Endodermal cell (in vitro differentiated cells): Measurements from ENCODE around the gene FAM174B. TPM values are rescaled to one million over a fixed set of nuclear protein-coding genes. Genes with fewer than 3 reads are reported as not detected.

Experiments used
- DNase-seq: peaks from one replicate; pipeline ENCODE4 v3.0.0-alpha.2; 2017
- H3K27ac ChIP-seq: 2 replicates; pipeline ENCODE4 v1.5.1; 2013; ENCODE audit warnings: mild to moderate bottlenecking, low read depth, low read length, moderate library complexity
- H3K27me3 ChIP-seq: 2 replicates; pipeline ENCODE4 v1.6.1; 2013; ENCODE audit warnings: mild to moderate bottlenecking, low read length, moderate library complexity; ENCODE audit not compliant: insufficient read depth, control insufficient read depth, poor library complexity, severe bottlenecking
- H3K36me3 ChIP-seq: 2 replicates; pipeline ENCODE4 v1.7.0; 2013; ENCODE audit warnings: mild to moderate bottlenecking, low read length, moderate library complexity; ENCODE audit not compliant: control insufficient read depth, insufficient read depth
- H3K4me1 ChIP-seq: one replicate; pipeline ENCODE4 v1.7.0; 2013; ENCODE audit warnings: low read length; ENCODE audit not compliant: control insufficient read depth, insufficient read depth
- H3K4me3 ChIP-seq: 2 replicates; pipeline ENCODE4 v1.5.1; 2013; ENCODE audit warnings: mild to moderate bottlenecking, low read length, moderate library complexity
- H3K9ac ChIP-seq: 2 replicates; pipeline ENCODE4 v1.6.1; 2013; ENCODE audit warnings: mild to moderate bottlenecking, low read length, moderate library complexity; ENCODE audit not compliant: poor library complexity, severe bottlenecking; ENCODE audit errors: extremely low read depth
- H3K9me3 ChIP-seq: 2 replicates; pipeline ENCODE4 v1.6.1; 2013; ENCODE audit warnings: mild to moderate bottlenecking, low read length, moderate library complexity; ENCODE audit not compliant: control insufficient read depth
- H3K27ac Mint-ChIP-seq: 2 replicates; pipeline ENCODE4 v1.8.0; 2020; ENCODE audit warnings: mixed read lengths
- H3K27me3 Mint-ChIP-seq: 2 replicates; pipeline ENCODE4 v1.8.0; 2021; ENCODE audit warnings: mild to moderate bottlenecking, mixed read lengths; ENCODE audit not compliant: insufficient read depth
- H3K36me3 Mint-ChIP-seq: 2 replicates; pipeline ENCODE4 v1.8.0; 2020; ENCODE audit warnings: low read depth, mixed read lengths
- H3K4me1 Mint-ChIP-seq: 2 replicates; pipeline ENCODE4 v1.8.0; 2020; ENCODE audit warnings: mixed read lengths
- H3K4me3 Mint-ChIP-seq: 2 replicates; pipeline ENCODE4 v1.8.0; 2020; ENCODE audit warnings: mild to moderate bottlenecking, moderate library complexity, mixed read lengths
- H3K9me3 Mint-ChIP-seq: 2 replicates; pipeline ENCODE4 v1.8.0; 2020; ENCODE audit warnings: mild to moderate bottlenecking, mixed read lengths
- CTCF ChIP-seq: fragments of 200-600 bp; sonication (generic); conservative IDR thresholded peaks from 2 replicates; pipeline ENCODE4 v1.5.0; 2021; ENCODE audit warnings: antibody characterized with exemption, mild to moderate bottlenecking
- WGBS, 2 experiments: methylation state at CpG; one replicate each; pipeline versions ENCODE4 v1.1.5 to v1.1.7; 2013; ENCODE audit warnings: missing lambda C conversion rate in 2 of 2, mixed read lengths in 1 of 2; ENCODE audit not compliant: insufficient coverage in 1 of 2, insufficient read length in 1 of 2; 5-methylcytosine and 5-hydroxymethylcytosine counted together
- total RNA-seq, 2 donors: library from RNA; stranded (reverse); fragmentation: NEBNext Ultra II Directional in 1 of 2; extraction: Animal tissue kit (Norgen Biotek cat#: 25700) in 1 of 2; gene quantifications; 2 replicates in 1 of 2; 3 replicates in 1 of 2; pipeline ENCODE4 v1.2.1, GENCODE V29; 2021

Gene FAM174B
- total RNA-seq, 2 donors from 2014 or later = 66.0 to 105 TPM

- Mint-ChIP-seq H3K27me3 (no peaks in the 10 kb centered on the region), H3K9me3 (no peaks in the 10 kb centered on the region), H3K4me1 (peaks cover 20% of the 10 kb centered on the region), H3K4me3 (no peak overlapping the region), H3K27ac (peak overlapping the region; percentile 91), H3K36me3 (peaks cover 66% of the 10 kb centered on the region)
- H3K9me3 ChIP-seq = no peaks in the 10 kb centered on the region
- H3K4me3 ChIP-seq = no peak overlapping the region
- peaks cover 54% of the 10 kb centered on the region for H3K36me3 ChIP-seq
- 91 to 92% methylated on average over 20 to 25 of the region's 25 CpGs for WGBS, 2 experiments
- no peak for TF ChIP-seq CTCF
- H3K27me3 ChIP-seq = no peaks in the 10 kb centered on the region
- peaks cover 13% of the 10 kb centered on the region for H3K4me1 ChIP-seq
- H3K9ac ChIP-seq = no peak overlapping the region
- DNase-seq = peak; percentile 51
- no peak overlapping the region for H3K27ac ChIP-seq
Observed at GRCh38 chr15:92616621-92617548, 38.7 kb downstream of the FAM174B start.

- H3K36me3 ChIP-seq = peaks cover 54% of the 10 kb centered on the region
- WGBS, 2 experiments = 96 to 99% methylated on average over 14 to 18 of the region's 18 CpGs
- no peaks in the 10 kb centered on the region for H3K27me3 ChIP-seq
- no peak overlapping the region for H3K27ac Mint-ChIP-seq
- no peak overlapping the region for H3K9ac ChIP-seq
- peaks cover 20% of the 10 kb centered on the region for H3K4me1 Mint-ChIP-seq
- peak; percentile 43 for DNase-seq
- H3K4me3 ChIP-seq = no peak overlapping the region
- no peak overlapping the region for H3K27ac ChIP-seq
- H3K27me3 Mint-ChIP-seq = no peaks in the 10 kb centered on the region
- H3K36me3 Mint-ChIP-seq = peaks cover 66% of the 10 kb centered on the region
- H3K4me3 Mint-ChIP-seq = no peak overlapping the region
- H3K4me1 ChIP-seq = peaks cover 13% of the 10 kb centered on the region
- no peaks in the 10 kb centered on the region for H3K9me3 ChIP-seq
- no peak for TF ChIP-seq CTCF
- H3K9me3 Mint-ChIP-seq = no peaks in the 10 kb centered on the region
Observed at GRCh38 chr15:92614791-92615785, 40.5 kb downstream of the FAM174B start.

GRCh38 chr15:92614301-92614700 is 41.3 kb downstream of the FAM174B start:
- Mint-ChIP-seq H3K4me1 (peaks cover 20% of the 10 kb centered on the region), H3K27ac (no peak overlapping the region), H3K9me3 (no peaks in the 10 kb centered on the region), H3K36me3 (peaks cover 63% of the 10 kb centered on the region), H3K27me3 (no peaks in the 10 kb centered on the region), H3K4me3 (no peak overlapping the region)
- no peaks in the 10 kb centered on the region for H3K27me3 ChIP-seq
- H3K36me3 ChIP-seq = peaks cover 54% of the 10 kb centered on the region
- no peak for TF ChIP-seq CTCF
- no peak overlapping the region for H3K9ac ChIP-seq
- peaks cover 13% of the 10 kb centered on the region for H3K4me1 ChIP-seq
- 97% methylated on average over 4 of the region's 4 CpGs for WGBS, 2 experiments
- no peak overlapping the region for H3K27ac ChIP-seq
- DNase-seq = no peak
- H3K9me3 ChIP-seq = no peaks in the 10 kb centered on the region
- H3K4me3 ChIP-seq = no peak overlapping the region
